A549 (cell line): ENCODE measurements around the gene NR2C1.

Source experiments
- FOSL2 ChIP-seq, 2 experiments: fragments of 450-650 bp in 1 of 2; fragments of >200 bp in 1 of 2; sonication (Bioruptor Twin) in 1 of 2; formaldehyde crosslinking; IDR thresholded peaks; 2 replicates each; pipeline versions ENCODE4 v1.5.0 to v1.6.1; 2016 to 2020; ENCODE audit warnings: mild to moderate bottlenecking in 1 of 2, moderate library complexity in 1 of 2
- MAFK ChIP-seq: fragments of 450-650 bp; IDR thresholded peaks from 2 replicates; pipeline ENCODE4 v1.6.1; 2014; ENCODE audit not compliant: partially characterized antibody
- POLR2A ChIP-seq: IDR thresholded peaks from 2 replicates; pipeline ENCODE4 v1.6.1; 2012; ENCODE audit warnings: mild to moderate bottlenecking, low read length
- RAD21 ChIP-seq, 2 experiments: fragments of >200 bp in 1 of 2; sonication (Bioruptor Twin) in 1 of 2; formaldehyde crosslinking in 1 of 2; IDR thresholded peaks in 1 of 2; conservative IDR thresholded peaks in 1 of 2; 2 replicates in 1 of 2; 3 replicates in 1 of 2; pipeline ENCODE4 v1.6.1; 2012 to 2018; ENCODE audit warnings: inconsistent platforms in 1 of 2
- TF ChIP-seq, protein P1 (sequence below): fragments of >200 bp; sonication (Bioruptor Twin); formaldehyde crosslinking; IDR thresholded peaks from 3 replicates; pipeline ENCODE4 v1.5.1; 2016

DNA sequence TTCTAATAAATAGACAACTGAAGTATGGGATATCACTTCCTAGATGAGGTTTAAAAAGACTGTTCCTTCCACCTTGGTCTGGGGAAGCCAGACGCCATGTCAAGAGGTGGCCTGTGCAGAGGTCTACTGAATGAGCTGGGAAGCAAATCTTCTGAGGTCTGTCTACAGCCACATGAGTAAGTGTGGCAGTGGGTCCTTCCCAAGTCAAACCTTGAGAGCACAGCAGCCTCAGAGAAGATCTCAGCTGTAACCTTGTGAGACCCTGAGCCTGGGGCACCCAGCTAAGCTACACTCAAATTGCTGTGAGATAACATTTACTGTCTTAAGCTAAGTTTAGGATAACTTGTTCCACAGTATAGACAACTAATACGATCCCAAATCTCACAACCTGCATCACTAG is 90.1 kb downstream of the NR2C1 start:
- TF ChIP-seq, protein P1, sequence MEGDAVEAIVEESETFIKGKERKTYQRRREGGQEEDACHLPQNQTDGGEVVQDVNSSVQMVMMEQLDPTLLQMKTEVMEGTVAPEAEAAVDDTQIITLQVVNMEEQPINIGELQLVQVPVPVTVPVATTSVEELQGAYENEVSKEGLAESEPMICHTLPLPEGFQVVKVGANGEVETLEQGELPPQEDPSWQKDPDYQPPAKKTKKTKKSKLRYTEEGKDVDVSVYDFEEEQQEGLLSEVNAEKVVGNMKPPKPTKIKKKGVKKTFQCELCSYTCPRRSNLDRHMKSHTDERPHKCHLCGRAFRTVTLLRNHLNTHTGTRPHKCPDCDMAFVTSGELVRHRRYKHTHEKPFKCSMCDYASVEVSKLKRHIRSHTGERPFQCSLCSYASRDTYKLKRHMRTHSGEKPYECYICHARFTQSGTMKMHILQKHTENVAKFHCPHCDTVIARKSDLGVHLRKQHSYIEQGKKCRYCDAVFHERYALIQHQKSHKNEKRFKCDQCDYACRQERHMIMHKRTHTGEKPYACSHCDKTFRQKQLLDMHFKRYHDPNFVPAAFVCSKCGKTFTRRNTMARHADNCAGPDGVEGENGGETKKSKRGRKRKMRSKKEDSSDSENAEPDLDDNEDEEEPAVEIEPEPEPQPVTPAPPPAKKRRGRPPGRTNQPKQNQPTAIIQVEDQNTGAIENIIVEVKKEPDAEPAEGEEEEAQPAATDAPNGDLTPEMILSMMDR, result no peak
- TF ChIP-seq RAD21 (conservative IDR thresholded peaks at IDR 0.05 in 1 of 2, IDR thresholded peaks at IDR 0.05 in 1 of 2) (no peak), POLR2A (no peak), FOSL2 (IDR thresholded peaks at IDR 0.05) (no peak), FOSL2 (CRISPR knock-in tag; IDR thresholded peaks at IDR 0.05) (no peak), MAFK (no peak)
